Mesodermal cell (in vitro differentiated cells): ENCODE results near the gene GFY.

Source experiments
- H3K27ac ChIP-seq: 2 replicates; pipeline ENCODE4 v1.7.0; 2013; ENCODE audit warnings: mild to moderate bottlenecking, low read depth, low read length, moderate library complexity; ENCODE audit not compliant: severe bottlenecking
- H3K36me3 ChIP-seq: 2 replicates; pipeline ENCODE4 v1.7.1; 2013; ENCODE audit warnings: mild to moderate bottlenecking, low read length, moderate library complexity; ENCODE audit not compliant: control insufficient read depth, insufficient read depth
- H3K4me1 ChIP-seq: one replicate; pipeline ENCODE4 v1.7.1; 2013; ENCODE audit warnings: mild to moderate bottlenecking, low read length; ENCODE audit not compliant: insufficient read depth, control insufficient read depth, poor library complexity, severe bottlenecking
- H3K4me3 ChIP-seq: 2 replicates; pipeline ENCODE4 v1.7.0; 2013; ENCODE audit warnings: low read length, control low read depth, mild to moderate bottlenecking; ENCODE audit not compliant: insufficient read depth, poor library complexity, severe bottlenecking; ENCODE audit errors: extremely low read depth
- H3K9me3 ChIP-seq: 2 replicates; pipeline ENCODE4 v1.7.1; 2013; ENCODE audit warnings: mild to moderate bottlenecking, low read length, moderate library complexity; ENCODE audit not compliant: control insufficient read depth
- WGBS, 2 experiments: methylation state at CpG; one replicate each; pipeline ENCODE4 v1.1.5; 2013; ENCODE audit warnings: missing lambda C conversion rate in 2 of 2; ENCODE audit not compliant: insufficient coverage in 2 of 2; 5-methylcytosine and 5-hydroxymethylcytosine counted together

GFY gene

GRCh38 chr19:49393881-49394280 is 31.3 kb upstream of the GFY start:
- Histone ChIP-seq H3K4me3 (no peak overlapping the region), H3K36me3 (no peaks in the 10 kb centered on the region), H3K27ac (no peak overlapping the region), H3K9me3 (no peaks in the 10 kb centered on the region), H3K4me1 (no peaks in the 10 kb centered on the region)
- WGBS, 2 experiments = 80 to 88% methylated on average over 3 of the region's 5 CpGs

GRCh38 chr19:49395581-49396407 is 29.4 kb upstream of the GFY start:
- H3K36me3 ChIP-seq = no peaks in the 10 kb centered on the region
- H3K27ac ChIP-seq = no peak overlapping the region
- H3K4me3 ChIP-seq = no peak overlapping the region
- H3K9me3 ChIP-seq = no peaks in the 10 kb centered on the region
- 80% methylated on average over 8 to 14 of the region's 15 CpGs for WGBS, 2 experiments
- H3K4me1 ChIP-seq = no peaks in the 10 kb centered on the region

GRCh38 chr19:49396738-49397505 is 28.3 kb upstream of the GFY start:
- Histone ChIP-seq H3K4me1 (no peaks in the 10 kb centered on the region), H3K4me3 (no peak overlapping the region), H3K9me3 (no peaks in the 10 kb centered on the region), H3K36me3 (no peaks in the 10 kb centered on the region), H3K27ac (no peak overlapping the region)
- WGBS, 2 experiments = 96% methylated on average over 6 to 7 of the region's 8 CpGs

GRCh38 chr19:49398001-49398615 is 27.1 kb upstream of the GFY start:
- Histone ChIP-seq H3K4me1 (no peaks in the 10 kb centered on the region), H3K9me3 (no peaks in the 10 kb centered on the region), H3K27ac (no peak overlapping the region), H3K36me3 (no peaks in the 10 kb centered on the region), H3K4me3 (no peak overlapping the region)
- 66 to 82% methylated on average over 4 to 9 of the region's 11 CpGs for WGBS, 2 experiments

GRCh38 chr19:49398931-49399330 is 26.3 kb upstream of the GFY start:
- Histone ChIP-seq H3K27ac (no peak overlapping the region), H3K36me3 (no peaks in the 10 kb centered on the region), H3K4me1 (no peaks in the 10 kb centered on the region), H3K9me3 (no peaks in the 10 kb centered on the region), H3K4me3 (no peak overlapping the region)
- WGBS, 2 experiments = 95 to 100% methylated on average over 2 to 5 of the region's 6 CpGs

GRCh38 chr19:49400029-49400428 is 25.2 kb upstream of the GFY start:
- Histone ChIP-seq H3K9me3 (no peaks in the 10 kb centered on the region), H3K36me3 (no peaks in the 10 kb centered on the region), H3K4me3 (no peak overlapping the region), H3K4me1 (no peaks in the 10 kb centered on the region), H3K27ac (no peak overlapping the region)
- 92 to 97% methylated on average over 2 to 3 of the region's 6 CpGs for WGBS, 2 experiments

GRCh38 chr19:49403404-49404187 is 21.6 kb upstream of the GFY start:
- Histone ChIP-seq H3K36me3 (no peaks in the 10 kb centered on the region), H3K4me1 (no peaks in the 10 kb centered on the region), H3K4me3 (no peak overlapping the region), H3K9me3 (no peaks in the 10 kb centered on the region), H3K27ac (no peak overlapping the region)
- whole genome bisulfite sequencing, 2 experiments = 22 to 27% methylated on average over 1 to 3 of the region's 7 CpGs

GRCh38 chr19:49407079-49407478 is 18.1 kb upstream of the GFY start:
- H3K4me1 ChIP-seq = peaks cover 8% of the 10 kb centered on the region
- no peaks in the 10 kb centered on the region for H3K9me3 ChIP-seq
- H3K36me3 ChIP-seq = no peaks in the 10 kb centered on the region
- no peak overlapping the region for H3K27ac ChIP-seq
- no peak overlapping the region for H3K4me3 ChIP-seq
- 90 to 100% methylated on average over 4 to 6 of the region's 7 CpGs for WGBS, 2 experiments

GRCh38 chr19:49407482-49408015 is 17.6 kb upstream of the GFY start:
- Histone ChIP-seq H3K27ac (no peak overlapping the region), H3K36me3 (no peaks in the 10 kb centered on the region), H3K9me3 (no peaks in the 10 kb centered on the region), H3K4me1 (peaks cover 8% of the 10 kb centered on the region), H3K4me3 (no peak overlapping the region)
- 95% methylated on average over 13 to 15 of the region's 16 CpGs for WGBS, 2 experiments

GRCh38 chr19:49408816-49409440 is 16.3 kb upstream of the GFY start:
- Histone ChIP-seq H3K27ac (no peak overlapping the region), H3K4me1 (peaks cover 10% of the 10 kb centered on the region), H3K36me3 (no peaks in the 10 kb centered on the region), H3K4me3 (no peak overlapping the region), H3K9me3 (no peaks in the 10 kb centered on the region)
- 90 to 93% methylated on average over 8 of the region's 8 CpGs for WGBS, 2 experiments
